ENCODE data around the gene NOS3.
"Not testable (repeated sequence)": the region's sequence is repeated elsewhere in the genome, so short reads cannot be mapped to it uniquely, and the experiment has no call there.

NOS3 gene

DNA sequence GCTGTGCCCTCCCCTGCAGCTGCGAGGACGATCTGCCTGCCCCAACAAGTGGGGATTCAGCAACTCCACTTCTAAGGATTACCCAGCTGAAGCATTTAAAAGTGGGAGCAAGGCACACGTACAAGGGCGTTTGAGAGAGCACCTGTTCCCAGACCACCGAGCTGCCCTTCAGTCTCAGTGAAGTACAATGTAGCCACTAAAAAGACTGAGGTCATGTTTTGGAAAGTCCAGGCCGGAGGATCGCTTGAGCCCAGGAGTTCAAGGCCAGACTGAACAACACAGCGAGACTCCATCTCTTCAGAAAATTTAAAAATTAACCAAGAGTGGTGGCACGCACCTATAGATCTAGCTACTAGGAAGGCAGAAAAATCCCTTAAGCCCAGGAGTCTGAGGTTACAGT is 14.7 kb downstream of the NOS3 start:
- no peak for DNase-seq

GRCh38 chr7:151006590-151007300 is 15.9 kb downstream of the NOS3 start:
- DNase-seq, result no peak

GRCh38 chr7:151007469-151007898 is 16.7 kb downstream of the NOS3 start:
- no peak for DNase-seq

DNA sequence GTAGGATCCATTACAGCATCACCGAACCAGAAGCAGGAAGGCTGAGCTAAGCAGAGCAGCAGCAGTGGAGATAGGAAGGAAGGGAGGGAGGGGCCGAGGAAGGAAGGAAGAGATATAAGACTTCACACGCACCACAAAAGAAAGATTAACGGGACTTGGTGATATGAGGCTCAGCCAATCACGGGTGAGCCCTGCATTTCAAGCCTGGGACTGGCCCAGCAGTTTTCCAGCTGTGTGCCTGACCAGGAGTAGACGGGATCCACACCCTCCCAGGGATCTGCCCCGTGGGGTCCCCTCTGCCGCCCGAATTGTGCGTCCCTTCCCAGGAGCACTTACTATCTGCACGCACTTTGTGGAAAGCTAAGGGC is 17.3 kb downstream of the NOS3 start:
- no peak for DNase-seq

- no peak for DNase-seq
These were observed 17.9 kb downstream of the NOS3 start for GRCh38 chr7:151008511-151009323.

GRCh38 chr7:151009327-151010036 is 18.7 kb downstream of the NOS3 start:
- no peak for DNase-seq

DNA sequence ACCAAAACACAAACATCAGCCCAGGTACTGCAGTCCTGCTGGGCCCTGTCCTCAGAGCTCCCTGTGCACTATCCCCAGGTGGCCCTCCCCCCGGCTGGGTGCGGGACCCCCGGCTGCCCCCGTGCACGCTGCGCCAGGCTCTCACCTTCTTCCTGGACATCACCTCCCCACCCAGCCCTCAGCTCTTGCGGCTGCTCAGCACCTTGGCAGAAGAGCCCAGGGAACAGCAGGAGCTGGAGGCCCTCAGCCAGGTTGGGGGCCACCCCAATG is 19.2 kb downstream of the NOS3 start:
- DNase-seq, result no peak

DNA sequence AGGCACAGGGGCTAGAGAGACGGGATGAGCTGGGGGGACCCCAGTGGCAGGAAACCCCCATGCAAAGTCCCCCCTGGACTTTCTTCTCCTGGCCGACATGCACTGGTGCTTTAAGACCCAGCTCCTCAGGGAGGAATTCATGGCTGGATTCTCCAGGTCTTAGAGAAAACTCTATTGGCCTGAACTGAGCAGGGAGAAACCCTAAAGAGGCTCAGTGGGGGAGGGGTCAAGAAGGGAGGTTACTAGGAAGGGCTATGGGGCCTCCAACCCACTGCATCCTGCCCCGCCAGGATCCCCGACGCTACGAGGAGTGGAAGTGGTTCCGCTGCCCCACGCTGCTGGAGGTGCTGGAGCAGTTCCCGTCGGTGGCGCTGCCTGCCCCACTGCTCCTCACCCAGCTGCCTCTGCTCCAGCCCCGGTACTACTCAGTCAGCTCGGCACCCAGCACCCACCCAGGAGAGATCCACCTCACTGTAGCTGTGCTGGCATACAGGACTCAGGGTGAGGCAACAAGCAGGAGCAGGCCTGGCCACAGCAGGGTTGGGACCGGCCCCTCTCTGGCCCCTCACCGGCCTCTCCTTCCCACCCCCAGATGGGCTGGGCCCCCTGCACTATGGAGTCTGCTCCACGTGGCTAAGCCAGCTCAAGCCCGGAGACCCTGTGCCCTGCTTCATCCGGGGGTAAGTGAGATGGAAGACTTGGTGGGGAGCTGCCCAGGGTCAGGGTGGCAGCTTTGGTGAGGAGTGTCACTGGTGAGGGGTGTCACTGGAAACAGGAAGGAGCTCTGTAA is 19.7 kb downstream of the NOS3 start:
- DNase-seq, result no peak

GRCh38 chr7:151011097-151011409 is 20.2 kb downstream of the NOS3 start:
- no peak for DNase-seq

GRCh38 chr7:151011616-151012015 is 20.8 kb downstream of the NOS3 start:
- not testable (repeated sequence) for DNase-seq

GRCh38 chr7:151012031-151012692 is 21.3 kb downstream of the NOS3 start:
- no peak for DNase-seq

- no peak for DNase-seq
These were observed 22.1 kb downstream of the NOS3 start for GRCh38 chr7:151012911-151013347.

DNA sequence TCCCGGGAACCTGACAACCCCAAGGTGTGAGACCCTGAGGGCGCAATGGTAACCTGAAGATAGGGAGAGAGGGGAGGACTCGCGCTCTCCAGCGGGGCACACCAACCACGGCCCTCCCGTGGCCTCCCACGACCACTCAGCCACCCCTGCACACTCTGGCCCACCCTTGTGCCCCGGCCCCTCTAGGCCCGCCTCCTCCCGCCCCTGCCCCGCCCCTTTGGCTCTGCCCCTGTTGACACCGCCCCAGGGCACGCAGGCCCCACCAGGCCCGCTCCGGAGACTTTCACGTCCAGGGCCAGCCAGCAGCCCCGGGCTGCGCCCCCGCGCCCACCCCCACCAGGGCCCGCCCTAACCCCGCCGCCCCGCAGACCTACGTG is 22.5 kb downstream of the NOS3 start:
- no peak for DNase-seq

DNA sequence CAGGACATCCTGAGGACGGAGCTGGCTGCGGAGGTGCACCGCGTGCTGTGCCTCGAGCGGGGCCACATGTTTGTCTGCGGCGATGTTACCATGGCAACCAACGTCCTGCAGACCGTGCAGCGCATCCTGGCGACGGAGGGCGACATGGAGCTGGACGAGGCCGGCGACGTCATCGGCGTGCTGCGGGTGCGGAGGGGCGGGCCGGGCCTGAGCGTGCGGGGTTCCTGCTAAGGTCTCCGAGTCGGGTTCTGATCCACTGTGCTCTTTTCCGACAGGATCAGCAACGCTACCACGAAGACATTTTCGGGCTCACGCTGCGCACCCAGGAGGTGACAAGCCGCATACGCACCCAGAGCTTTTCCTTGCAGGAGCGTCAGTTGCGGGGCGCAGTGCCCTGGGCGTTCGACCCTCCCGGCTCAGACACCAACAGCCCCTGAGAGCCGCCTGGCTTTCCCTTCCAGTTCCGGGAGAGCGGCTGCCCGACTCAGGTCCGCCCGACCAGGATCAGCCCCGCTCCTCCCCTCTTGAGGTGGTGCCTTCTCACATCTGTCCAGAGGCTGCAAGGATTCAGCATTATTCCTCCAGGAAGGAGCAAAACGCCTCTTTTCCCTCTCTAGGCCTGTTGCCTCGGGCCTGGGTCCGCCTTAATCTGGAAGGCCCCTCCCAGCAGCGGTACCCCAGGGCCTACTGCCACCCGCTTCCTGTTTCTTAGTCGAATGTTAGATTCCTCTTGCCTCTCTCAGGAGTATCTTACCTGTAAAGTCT is 23.1 kb downstream of the NOS3 start:
- no peak for DNase-seq

- no peak for DNase-seq
These were observed 24.1 kb downstream of the NOS3 start for GRCh38 chr7:151014950-151015349.

DNA sequence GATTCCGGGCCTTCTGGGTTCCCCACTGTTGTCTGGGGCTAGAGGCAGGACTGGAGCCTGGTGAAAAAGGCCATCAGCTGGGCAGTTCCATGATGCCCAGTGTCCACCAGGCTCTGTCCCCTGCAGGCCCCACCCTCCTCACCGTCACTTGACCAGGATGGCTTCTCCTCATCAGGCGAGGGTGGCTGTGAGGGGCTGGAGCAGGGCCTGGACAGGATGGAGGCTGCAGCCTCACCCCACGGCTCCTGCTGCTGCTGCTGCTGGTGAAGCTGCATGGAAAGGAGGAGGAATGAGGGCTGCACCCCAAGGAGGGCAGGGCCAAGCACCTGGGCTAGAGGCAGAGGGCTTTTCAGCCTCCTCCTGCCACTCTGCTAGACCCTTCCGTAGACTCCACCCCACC is 25.1 kb downstream of the NOS3 start:
- DNase-seq, result no peak

- no peak for DNase-seq
These were observed 25.7 kb downstream of the NOS3 start for GRCh38 chr7:151016505-151016904.

GRCh38 chr7:151016942-151017341 is 26.1 kb downstream of the NOS3 start:
- DNase-seq, result no peak

DNA sequence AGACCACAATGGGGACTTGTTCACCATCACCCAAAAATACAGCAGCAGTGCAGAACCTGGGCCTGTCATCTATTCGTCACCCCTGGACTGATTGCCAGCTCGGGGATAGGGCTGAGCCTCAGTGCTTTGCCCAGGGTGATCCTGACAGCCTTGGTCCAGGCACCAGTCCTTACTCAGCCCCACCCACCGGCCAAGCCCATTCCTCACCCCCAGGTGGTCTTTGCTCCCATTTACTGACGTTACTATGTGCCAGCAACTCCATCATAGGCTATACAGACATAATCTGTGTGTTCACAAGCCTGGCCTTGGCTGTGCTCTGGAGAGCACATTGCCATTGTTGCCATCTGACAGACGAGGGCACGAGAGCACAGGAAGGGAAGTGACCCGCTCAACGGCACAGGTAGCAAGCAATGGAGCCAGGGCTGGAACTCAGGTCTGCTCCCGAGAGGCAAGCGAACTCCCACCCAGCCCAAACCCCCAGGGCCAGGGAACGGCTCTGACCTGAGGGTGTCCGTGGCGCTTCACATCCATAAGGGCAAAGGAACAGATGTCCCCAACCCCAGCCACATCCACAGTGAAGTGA is 26.6 kb downstream of the NOS3 start:
- no peak for DNase-seq

- DNase-seq, result no peak
These were observed 27.2 kb downstream of the NOS3 start for GRCh38 chr7:151017953-151018420.

DNA sequence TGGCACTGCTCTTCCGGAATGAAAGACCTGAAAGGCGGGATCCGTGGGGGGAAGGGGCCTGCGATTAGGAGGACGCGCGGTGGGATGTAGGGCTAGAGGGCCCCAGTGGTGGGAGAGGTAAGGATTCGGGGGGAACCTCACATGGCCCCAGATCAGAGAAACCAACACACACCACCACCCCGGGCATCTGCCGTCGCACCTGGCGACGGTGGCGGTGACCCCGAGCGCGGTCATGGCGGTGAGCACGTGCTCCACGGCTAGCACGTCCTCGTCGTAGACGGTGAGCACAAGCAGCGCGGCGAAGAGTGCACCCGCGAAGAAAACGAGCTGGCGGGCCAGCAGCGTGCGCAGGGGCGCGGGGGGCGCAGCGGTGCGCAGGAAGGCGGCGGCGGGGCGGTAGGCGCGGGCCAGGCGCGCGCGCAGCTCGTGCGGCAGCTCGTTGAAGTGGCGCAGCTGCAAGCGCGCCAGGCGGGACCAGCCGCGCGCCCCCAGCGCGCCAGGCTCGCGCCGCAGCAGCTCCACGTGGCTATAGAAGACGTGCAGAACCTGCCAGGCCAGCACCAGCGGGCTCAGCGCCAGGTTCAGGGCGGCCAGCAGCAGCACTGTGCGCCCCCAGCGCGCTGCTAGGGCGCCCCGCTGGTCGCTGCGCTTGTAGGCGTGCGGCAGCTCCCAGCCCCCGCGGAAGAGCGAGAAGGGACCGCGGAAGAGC is 27.8 kb downstream of the NOS3 start:
- no peak for DNase-seq
